ENCODE results near the gene HHAT.

Gene HHAT

GRCh38 chr1:210437781-210438180 is 109.1 kb downstream of the HHAT start:
- H3K4me3 ChIP-seq (ENCODE audit: insufficient read length, low read depth) = no peak overlapping the region
- H3K27me3 ChIP-seq (ENCODE audit: insufficient read depth, insufficient read length) = no peaks in the 10 kb centered on the region
- no peak overlapping the region for H3K9ac ChIP-seq (ENCODE audit: insufficient read length, low read depth)
- H3K4me1 ChIP-seq (ENCODE audit: insufficient read depth, insufficient read length) = no peaks in the 10 kb centered on the region
- no peak for TF ChIP-seq ZNF274 (IDR thresholded peaks at IDR 0.05; ENCODE audit: low read depth, low read length)
- no peak for TF ChIP-seq YY1 (IDR thresholded peaks at IDR 0.05; ENCODE audit: insufficient read depth, insufficient read length)
- TF ChIP-seq SUZ12 (IDR thresholded peaks at IDR 0.05; ENCODE audit: extremely low read depth, insufficient read depth, insufficient read length) = no peak
- DNase-seq (ENCODE audit: low read depth, low spot score) = no peak
- H3K9me3 ChIP-seq (ENCODE audit: insufficient read depth, low read length) = peaks cover 7% of the 10 kb centered on the region; the same call in 1 of the 2 replicates
- H3K36me3 ChIP-seq (ENCODE audit: insufficient read depth, insufficient read length, low read length) = no peaks in the 10 kb centered on the region

DNA sequence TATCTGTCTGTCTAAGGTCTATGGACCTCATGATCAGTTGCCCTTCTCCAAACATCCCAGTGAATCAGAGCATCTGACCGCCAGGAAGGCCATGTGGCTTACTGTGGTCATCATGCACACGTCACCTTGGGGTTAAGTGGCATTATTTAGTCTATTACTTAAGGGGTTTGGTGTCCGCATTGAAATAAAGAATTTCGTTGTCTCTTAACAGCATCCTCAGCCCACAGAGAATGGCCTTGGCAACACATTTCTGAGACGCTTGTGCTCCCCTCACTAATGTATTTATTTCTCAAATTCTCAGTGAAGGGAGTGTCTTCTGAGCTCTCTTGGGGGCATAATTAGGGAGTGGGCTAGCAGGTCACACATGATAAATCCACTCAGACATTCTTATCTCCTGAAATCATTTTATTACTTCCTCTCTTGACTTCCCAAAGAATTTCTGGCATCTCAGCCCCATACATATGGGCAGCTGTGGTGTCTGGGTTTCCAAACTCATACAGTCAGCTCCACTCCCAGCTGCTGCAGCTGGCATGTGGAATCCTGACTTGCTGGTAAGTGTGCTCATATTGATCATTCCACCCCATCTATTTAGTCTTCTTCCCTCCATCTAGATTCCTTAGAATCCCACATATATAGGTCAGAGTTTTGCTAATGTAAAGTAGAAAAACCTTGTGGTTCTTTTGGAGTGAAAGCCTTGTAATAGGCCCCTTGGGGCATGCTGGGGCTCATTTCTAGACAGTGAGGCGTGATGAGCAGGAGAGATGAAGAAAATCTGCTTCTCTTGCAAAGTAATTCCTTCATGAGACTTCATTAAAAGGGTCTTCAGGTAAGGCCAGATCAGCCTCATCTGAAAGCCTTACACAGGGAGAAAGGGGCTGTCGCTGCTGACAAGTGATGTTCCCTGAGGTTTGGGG is 110.5 kb downstream of the HHAT start:
- Histone ChIP-seq H3K9ac (ENCODE audit: insufficient read length, low read depth) (no peak overlapping the region), H3K4me3 (ENCODE audit: insufficient read length, low read depth) (no peak overlapping the region), H3K36me3 (ENCODE audit: insufficient read depth, insufficient read length, low read length) (no peaks in the 10 kb centered on the region), H3K27me3 (ENCODE audit: insufficient read depth, insufficient read length) (no peaks in the 10 kb centered on the region), H3K4me1 (ENCODE audit: insufficient read depth, insufficient read length) (no peaks in the 10 kb centered on the region), H3K9me3 (ENCODE audit: insufficient read depth, low read length) (peaks cover 7% of the 10 kb centered on the region; the same call in 1 of the 2 replicates)
- TF ChIP-seq ZNF274 (IDR thresholded peaks at IDR 0.05; ENCODE audit: low read depth, low read length) (no peak), YY1 (IDR thresholded peaks at IDR 0.05; ENCODE audit: insufficient read depth, insufficient read length) (no peak), SUZ12 (IDR thresholded peaks at IDR 0.05; ENCODE audit: extremely low read depth, insufficient read depth, insufficient read length) (no peak)
- DNase-seq (ENCODE audit: low read depth, low spot score) = no peak

DNA sequence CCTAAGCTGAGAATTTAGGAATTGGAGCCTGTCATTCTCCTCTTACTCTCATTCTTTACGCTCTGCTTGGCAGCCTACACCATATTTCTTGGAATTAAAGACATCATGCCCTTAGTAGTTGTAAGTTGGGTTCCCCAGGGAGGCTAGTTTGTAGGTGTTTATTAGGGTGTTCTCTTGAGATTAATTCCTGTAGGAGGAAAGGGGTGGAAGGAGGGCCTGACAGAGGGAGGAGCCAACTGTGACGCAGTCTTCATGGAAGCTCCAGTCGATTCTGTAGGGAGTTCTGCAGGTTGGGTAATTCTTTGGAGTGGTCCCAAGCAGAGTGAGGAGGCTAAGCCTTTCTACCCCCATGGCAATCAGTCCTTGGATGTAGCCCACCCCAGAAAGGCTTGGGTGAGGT is 111.4 kb downstream of the HHAT start:
- no peak for DNase-seq (ENCODE audit: low read depth, low spot score)
- no peaks in the 10 kb centered on the region for H3K4me1 ChIP-seq (ENCODE audit: insufficient read depth, insufficient read length)
- no peak for TF ChIP-seq ZNF274 (IDR thresholded peaks at IDR 0.05; ENCODE audit: low read depth, low read length)
- no peak for TF ChIP-seq YY1 (IDR thresholded peaks at IDR 0.05; ENCODE audit: insufficient read depth, insufficient read length)
- TF ChIP-seq SUZ12 (IDR thresholded peaks at IDR 0.05; ENCODE audit: extremely low read depth, insufficient read depth, insufficient read length) = no peak

DNA sequence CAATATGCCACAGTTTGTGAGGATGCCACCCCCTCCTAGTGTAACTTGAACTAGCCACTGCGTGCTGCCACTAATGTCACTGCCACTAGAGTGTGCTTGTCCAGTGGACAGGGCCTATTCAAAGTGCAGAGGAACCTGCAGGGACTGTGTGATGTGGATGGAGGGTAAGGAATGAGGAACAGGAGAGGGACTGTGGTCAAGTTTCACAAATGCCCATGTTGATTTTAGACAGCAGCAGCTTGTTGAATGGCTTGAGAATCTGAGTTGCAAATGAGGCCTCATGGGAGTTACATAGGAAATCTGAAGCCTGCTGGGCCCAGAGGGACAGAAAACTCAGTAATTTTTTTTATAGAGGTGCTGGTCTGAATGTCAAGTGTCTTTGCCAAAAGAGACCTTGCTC is 112.3 kb downstream of the HHAT start:
- Histone ChIP-seq H3K27me3 (ENCODE audit: insufficient read depth, insufficient read length) (no peaks in the 10 kb centered on the region), H3K36me3 (ENCODE audit: insufficient read depth, insufficient read length, low read length) (no peaks in the 10 kb centered on the region), H3K4me1 (ENCODE audit: insufficient read depth, insufficient read length) (no peaks in the 10 kb centered on the region), H3K9ac (ENCODE audit: insufficient read length, low read depth) (no peak overlapping the region), H3K9me3 (ENCODE audit: insufficient read depth, low read length) (no peaks in the 10 kb centered on the region), H3K4me3 (ENCODE audit: insufficient read length, low read depth) (no peak overlapping the region)
- DNase-seq (ENCODE audit: low read depth, low spot score) = no peak
- no peak for TF ChIP-seq SUZ12 (IDR thresholded peaks at IDR 0.05; ENCODE audit: extremely low read depth, insufficient read depth, insufficient read length)
- no peak for TF ChIP-seq YY1 (IDR thresholded peaks at IDR 0.05; ENCODE audit: insufficient read depth, insufficient read length)

More for the DNA sequence above, 111.4 kb downstream of the HHAT start:
- Histone ChIP-seq H3K36me3 (ENCODE audit: insufficient read depth, insufficient read length, low read length) (no peaks in the 10 kb centered on the region), H3K4me3 (ENCODE audit: insufficient read length, low read depth) (no peak overlapping the region), H3K9me3 (ENCODE audit: insufficient read depth, low read length) (peaks cover 4% of the 10 kb centered on the region; the same call in 1 of the 2 replicates), H3K9ac (ENCODE audit: insufficient read length, low read depth) (no peak overlapping the region), H3K27me3 (ENCODE audit: insufficient read depth, insufficient read length) (no peaks in the 10 kb centered on the region)

GRCh38 chr1:210445485-210445884 is 116.8 kb downstream of the HHAT start:
- DNase-seq (ENCODE audit: low read depth, low spot score) = no peak
- Histone ChIP-seq H3K27me3 (ENCODE audit: insufficient read depth, insufficient read length) (no peaks in the 10 kb centered on the region), H3K36me3 (ENCODE audit: insufficient read depth, insufficient read length, low read length) (no peaks in the 10 kb centered on the region), H3K9me3 (ENCODE audit: insufficient read depth, low read length) (no peaks in the 10 kb centered on the region), H3K4me3 (ENCODE audit: insufficient read length, low read depth) (no peak overlapping the region), H3K4me1 (ENCODE audit: insufficient read depth, insufficient read length) (no peaks in the 10 kb centered on the region), H3K9ac (ENCODE audit: insufficient read length, low read depth) (no peak overlapping the region)
- TF ChIP-seq YY1 (IDR thresholded peaks at IDR 0.05; ENCODE audit: insufficient read depth, insufficient read length) (no peak), SUZ12 (IDR thresholded peaks at IDR 0.05; ENCODE audit: extremely low read depth, insufficient read depth, insufficient read length) (no peak), ZNF274 (IDR thresholded peaks at IDR 0.05; ENCODE audit: low read depth, low read length) (no peak)

DNA sequence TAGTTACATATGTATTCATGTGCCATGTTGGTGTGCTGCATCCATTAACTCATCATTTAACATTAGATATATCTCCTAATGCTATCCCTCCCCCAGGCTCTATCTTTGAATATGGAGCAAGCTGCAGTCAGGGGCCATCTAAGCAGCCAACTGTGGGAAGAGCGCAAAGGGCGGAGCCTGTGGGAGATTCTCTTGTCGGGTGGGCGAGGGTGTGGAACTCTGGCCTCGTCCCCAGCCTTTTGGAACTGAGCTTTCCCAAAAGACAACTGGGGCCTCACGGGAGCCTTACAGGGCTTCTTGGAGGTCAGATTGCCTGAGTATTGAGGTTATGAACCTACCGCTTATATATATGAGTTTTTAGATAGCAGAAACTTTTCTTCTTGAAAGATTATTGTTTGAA is 117.2 kb downstream of the HHAT start:
- no peak for DNase-seq (ENCODE audit: low read depth, low spot score)
- Histone ChIP-seq H3K9me3 (ENCODE audit: insufficient read depth, low read length) (no peaks in the 10 kb centered on the region), H3K4me1 (ENCODE audit: insufficient read depth, insufficient read length) (no peaks in the 10 kb centered on the region), H3K4me3 (ENCODE audit: insufficient read length, low read depth) (no peak overlapping the region), H3K9ac (ENCODE audit: insufficient read length, low read depth) (no peak overlapping the region), H3K36me3 (ENCODE audit: insufficient read depth, insufficient read length, low read length) (no peaks in the 10 kb centered on the region), H3K27me3 (ENCODE audit: insufficient read depth, insufficient read length) (no peaks in the 10 kb centered on the region)
- TF ChIP-seq ZNF274 (IDR thresholded peaks at IDR 0.05; ENCODE audit: low read depth, low read length) = no peak
- no peak for TF ChIP-seq SUZ12 (IDR thresholded peaks at IDR 0.05; ENCODE audit: extremely low read depth, insufficient read depth, insufficient read length)
- no peak for TF ChIP-seq YY1 (IDR thresholded peaks at IDR 0.05; ENCODE audit: insufficient read depth, insufficient read length)

DNA sequence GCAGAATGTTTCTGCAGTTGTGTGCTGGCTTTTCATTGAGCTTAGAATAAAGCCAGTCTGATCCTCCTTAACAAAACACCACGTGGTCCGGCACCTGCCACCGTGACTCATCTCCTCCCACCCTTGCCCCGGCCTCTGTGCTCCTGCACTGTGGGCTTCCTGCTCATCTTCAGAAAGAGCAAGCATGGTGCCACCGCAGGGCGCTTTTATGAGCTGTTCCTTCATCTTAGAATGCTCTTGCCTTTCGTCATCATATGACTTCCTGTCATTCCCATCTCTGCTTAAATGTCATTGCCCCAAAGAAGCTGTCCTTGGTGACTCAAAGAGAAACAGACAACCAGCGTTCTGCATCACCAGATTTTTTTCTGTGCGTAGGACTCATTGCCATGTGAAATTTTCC is 117.8 kb downstream of the HHAT start:
- H3K9me3 ChIP-seq (ENCODE audit: insufficient read depth, low read length) = no peaks in the 10 kb centered on the region
- no peaks in the 10 kb centered on the region for H3K36me3 ChIP-seq (ENCODE audit: insufficient read depth, insufficient read length, low read length)
- DNase-seq (ENCODE audit: low read depth, low spot score) = no peak
- H3K4me1 ChIP-seq (ENCODE audit: insufficient read depth, insufficient read length) = no peaks in the 10 kb centered on the region
- no peaks in the 10 kb centered on the region for H3K27me3 ChIP-seq (ENCODE audit: insufficient read depth, insufficient read length)
- no peak overlapping the region for H3K4me3 ChIP-seq (ENCODE audit: insufficient read length, low read depth)
- no peak overlapping the region for H3K9ac ChIP-seq (ENCODE audit: insufficient read length, low read depth)
- TF ChIP-seq SUZ12 (IDR thresholded peaks at IDR 0.05; ENCODE audit: extremely low read depth, insufficient read depth, insufficient read length) = no peak
